HEK293 (cell line): ENCODE measurements around the gene GRK3.
"Not testable (repeated sequence)": the region's sequence is repeated elsewhere in the genome, so short reads cannot be mapped to it uniquely, and the experiment has no call there.

Experiments
- ZNF133 ChIP-seq: fragments of 450-650 bp; formaldehyde crosslinking; IDR thresholded peaks from 2 replicates; pipeline ENCODE4 v1.5.1; 2016; ENCODE audit warnings: missing biosample characterization, missing genetic modification characterization
- ZNF514 ChIP-seq: fragments of 450-650 bp; formaldehyde crosslinking; IDR thresholded peaks from 2 replicates; pipeline ENCODE4 v1.5.1; 2016; ENCODE audit warnings: missing biosample characterization, missing genetic modification characterization

GRCh38 chr22:25708430-25708829 lies 144.0 kb downstream of the GRK3 start:
- not testable (repeated sequence) for TF ChIP-seq ZNF514, ZNF133 (tag by site-specific recombination)
